MCF 10A (cell line): ENCODE data around the gene PARD3. TPM values are rescaled to one million over a fixed set of nuclear protein-coding genes. Genes with fewer than 3 reads are reported as not detected.

Experiments used
- BruUV-seq: library from RNA; stranded (reverse); fragments of 400-500 nt; replicated peaks from 2 replicates; lab custom pipeline; 2021; lab: Mats Ljungman, UMichigan
- CTCF ChIA-PET: fragments of 300-600 bp; sonication (Branson Sonifier 250); formaldehyde crosslinking; extraction: SDS; loops from one replicate; lab custom pipeline; 2021; ENCODE audit warnings: antibody characterized with exemption, inconsistent platforms; lab: Yijun Ruan, JAX
- POLR2A ChIA-PET: fragments of 300-600, 350-650 bp; sonication (Branson Sonifier 250); formaldehyde crosslinking; extraction: SDS; loops from one replicate; lab custom pipeline; 2020; ENCODE audit warnings: antibody characterized with exemption, inconsistent platforms; lab: Yijun Ruan, JAX
- DNase-seq: peaks from one replicate; pipeline ENCODE4 v3.0.0-alpha.2; 2018; ENCODE audit not compliant: unreplicated experiment
- H3K27ac Mint-ChIP-seq: one replicate; pipeline ENCODE4 v1.8.0; 2022; ENCODE audit warnings: mild to moderate bottlenecking, low read depth, mixed read lengths; ENCODE audit not compliant: unreplicated experiment
- H3K27me3 Mint-ChIP-seq: one replicate; pipeline ENCODE4 v1.8.0; 2022; ENCODE audit warnings: mixed read lengths; ENCODE audit not compliant: insufficient read depth, unreplicated experiment
- H3K36me3 Mint-ChIP-seq: one replicate; pipeline ENCODE4 v1.8.0; 2022; ENCODE audit warnings: mild to moderate bottlenecking, moderate library complexity, mixed read lengths; ENCODE audit not compliant: insufficient read depth, unreplicated experiment
- H3K4me1 Mint-ChIP-seq: one replicate; pipeline ENCODE4 v1.8.0; 2022; ENCODE audit warnings: mixed read lengths; ENCODE audit not compliant: insufficient read depth, unreplicated experiment
- H3K4me3 Mint-ChIP-seq: one replicate; pipeline ENCODE4 v1.8.0; 2022; ENCODE audit warnings: mild to moderate bottlenecking, moderate library complexity, mixed read lengths; ENCODE audit not compliant: unreplicated experiment
- H3K9me3 Mint-ChIP-seq: one replicate; pipeline ENCODE4 v1.8.0; 2022; ENCODE audit warnings: mixed read lengths; ENCODE audit not compliant: unreplicated experiment
- CTCF ChIP-seq: fragments of 200-600 bp; IDR thresholded peaks from one replicate; pipeline ENCODE4 v1.8.0; 2022; ENCODE audit warnings: antibody characterized with exemption, mild to moderate bottlenecking; ENCODE audit not compliant: unreplicated experiment
- intact Hi-C: fragments of 100-400 bp; cut with micrococcal nuclease; formaldehyde crosslinking; loops from 2 replicates; pipeline ENCODE4 v1.14.1; 2022
- total RNA-seq: library from RNA; stranded (reverse); gene quantifications from 2 replicates; pipeline ENCODE4 v1.2.3, GENCODE V29; 2022

The PARD3 gene
- total RNA-seq, 1 experiment from 2014 or later = 70.0 TPM

DNA sequence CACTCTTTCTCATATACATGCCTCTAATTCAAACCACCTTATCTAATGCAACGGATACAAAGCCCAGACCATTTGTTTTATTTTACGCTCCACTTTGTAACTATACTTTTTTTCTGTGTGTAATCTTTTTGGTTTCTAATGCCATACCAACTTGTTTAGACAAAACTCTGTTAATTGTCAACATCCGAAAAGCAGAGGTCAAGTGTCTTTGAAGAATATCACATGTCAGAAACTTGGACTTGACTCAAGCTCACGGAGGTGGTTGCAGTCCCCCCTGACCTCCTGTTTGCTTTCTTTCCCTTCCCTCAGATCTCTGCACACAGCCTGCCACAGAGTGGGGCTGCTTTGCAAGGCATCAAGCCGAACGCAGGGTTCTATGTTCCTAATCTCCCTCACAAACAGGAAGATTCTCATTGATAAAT, 698.9 kb downstream of the PARD3 start:
- POLR2A ChIA-PET = no interaction called here
- no TSS peak for BruUV-seq
- H3K27ac Mint-ChIP-seq = no peak overlapping the region

DNA sequence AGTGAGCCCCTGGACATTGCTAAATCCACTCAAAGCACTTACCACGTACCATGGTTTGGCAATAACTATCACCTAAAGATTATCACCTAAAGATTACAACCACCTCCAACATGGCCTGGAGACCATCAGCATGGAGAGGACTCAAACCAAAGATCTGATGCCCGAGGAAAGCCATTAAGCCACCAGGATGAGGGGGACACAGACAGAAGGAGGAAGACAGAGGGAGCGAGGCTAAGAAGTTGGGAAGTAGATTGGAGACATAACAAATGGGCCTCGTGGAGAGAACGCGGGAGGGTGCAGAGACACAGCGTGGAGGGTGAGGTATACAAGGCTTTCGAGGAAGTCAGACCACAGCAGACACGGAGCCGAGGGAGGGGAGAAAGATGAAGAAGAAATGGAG, 700.2 kb downstream of the PARD3 start:
- POLR2A ChIA-PET = no interaction called here
- Mint-ChIP-seq H3K4me1 (no peaks in the 10 kb centered on the region), H3K4me3 (no peak overlapping the region), H3K27ac (no peak overlapping the region), H3K36me3 (peaks cover 40% of the 10 kb centered on the region), H3K27me3 (no peaks in the 10 kb centered on the region), H3K9me3 (no peaks in the 10 kb centered on the region)
- TF ChIP-seq CTCF = no peak
- intact Hi-C loops = no loop called here
- CTCF ChIA-PET = no interaction called here
- DNase-seq = no peak
- BruUV-seq = no TSS peak

More for the DNA sequence above, 698.9 kb downstream of the PARD3 start:
- no peak for DNase-seq
- Mint-ChIP-seq H3K9me3 (no peaks in the 10 kb centered on the region), H3K4me1 (no peaks in the 10 kb centered on the region), H3K36me3 (peaks cover 31% of the 10 kb centered on the region), H3K4me3 (no peak overlapping the region), H3K27me3 (no peaks in the 10 kb centered on the region)
- no peak for TF ChIP-seq CTCF
- intact Hi-C loops = no loop called here
- CTCF ChIA-PET = no interaction called here

- H3K4me1 Mint-ChIP-seq = no peaks in the 10 kb centered on the region
- no peak overlapping the region for H3K4me3 Mint-ChIP-seq
These were observed 701.4 kb downstream of the PARD3 start for GRCh38 chr10:34113504-34114225.

More at GRCh38 chr10:34113504-34114225, 701.4 kb downstream of the PARD3 start:
- no peak for TF ChIP-seq CTCF
- ChIA-PET CTCF (no interaction called here), POLR2A (no interaction called here)
- no TSS peak for BruUV-seq
- H3K9me3 Mint-ChIP-seq = no peaks in the 10 kb centered on the region
- H3K27ac Mint-ChIP-seq = no peak overlapping the region
- H3K36me3 Mint-ChIP-seq = peaks cover 37% of the 10 kb centered on the region
- DNase-seq = no peak
- intact Hi-C loops = no loop called here
- no peaks in the 10 kb centered on the region for H3K27me3 Mint-ChIP-seq
